HG02852 (cell line): Measurements from ENCODE around the gene RDX.
"Not testable (repeated sequence)": the region's sequence is repeated elsewhere in the genome, so short reads cannot be mapped to it uniquely, and the experiment has no call there.

Source experiments
- ATAC-seq: cut with Tn5 transposase; IDR thresholded peaks from one replicate; pipeline ENCODE4 v1.9.1; 2021; ENCODE audit warnings: mild to moderate bottlenecking, moderate library complexity; ENCODE audit not compliant: unreplicated experiment

RDX gene

DNA sequence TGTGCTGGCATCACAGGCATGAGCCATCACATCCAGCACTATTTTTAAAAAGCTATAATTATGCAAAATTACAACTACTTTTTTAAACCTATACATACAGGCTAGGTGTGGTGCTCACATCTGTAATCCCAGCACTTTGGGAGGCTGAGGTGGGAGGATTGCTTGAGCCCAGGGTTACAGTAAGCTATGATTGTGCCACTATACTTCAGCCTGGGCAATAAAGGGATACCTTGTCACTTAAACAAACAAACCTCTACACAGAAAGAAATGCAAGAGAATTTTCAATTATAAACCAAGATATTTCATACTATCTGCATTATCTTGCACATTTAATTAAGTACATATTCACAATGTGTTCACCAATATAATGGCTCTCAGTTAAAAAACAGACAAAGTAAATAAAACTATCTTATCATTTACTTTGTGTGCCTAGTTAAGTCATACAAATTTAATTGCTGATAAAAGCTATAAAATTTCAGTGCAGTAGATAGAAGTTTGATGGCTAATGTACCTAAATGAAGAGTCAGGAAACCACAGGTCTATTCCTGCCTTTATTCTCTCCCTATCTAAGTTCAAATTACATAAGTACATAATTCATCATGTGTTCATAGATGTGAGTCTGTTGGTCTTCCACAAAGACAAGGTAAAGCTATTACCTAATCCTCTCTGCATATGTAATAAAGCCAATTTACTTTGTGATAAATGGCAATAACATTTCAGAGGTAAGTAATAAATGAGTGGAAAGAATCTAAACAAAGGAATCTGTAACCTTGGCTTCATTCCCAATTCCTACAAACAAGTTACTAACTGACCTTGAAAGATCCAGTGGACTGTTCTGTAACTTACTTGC, 9.0 kb upstream of the RDX start:
- no peak for ATAC-seq

DNA sequence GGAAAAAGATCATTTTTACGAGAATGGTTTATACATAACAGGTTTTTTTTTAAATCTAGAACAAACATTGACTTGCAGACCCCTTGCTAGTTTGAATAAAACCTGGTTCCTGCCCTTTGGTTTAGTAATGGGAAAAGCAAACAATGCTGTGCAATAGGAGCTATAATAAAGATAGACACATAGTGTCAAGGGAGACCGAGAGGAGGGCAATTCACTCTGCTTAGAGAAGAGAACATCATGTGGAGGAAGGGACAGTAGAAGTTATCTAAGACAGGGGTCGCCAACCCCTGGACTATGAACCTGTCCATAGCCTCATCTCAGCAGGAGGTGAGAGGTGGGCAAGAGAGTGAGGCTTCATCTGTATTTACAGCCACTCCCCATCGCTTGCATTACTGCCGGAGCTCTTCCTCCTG, 7.0 kb upstream of the RDX start:
- ATAC-seq, result no peak

DNA sequence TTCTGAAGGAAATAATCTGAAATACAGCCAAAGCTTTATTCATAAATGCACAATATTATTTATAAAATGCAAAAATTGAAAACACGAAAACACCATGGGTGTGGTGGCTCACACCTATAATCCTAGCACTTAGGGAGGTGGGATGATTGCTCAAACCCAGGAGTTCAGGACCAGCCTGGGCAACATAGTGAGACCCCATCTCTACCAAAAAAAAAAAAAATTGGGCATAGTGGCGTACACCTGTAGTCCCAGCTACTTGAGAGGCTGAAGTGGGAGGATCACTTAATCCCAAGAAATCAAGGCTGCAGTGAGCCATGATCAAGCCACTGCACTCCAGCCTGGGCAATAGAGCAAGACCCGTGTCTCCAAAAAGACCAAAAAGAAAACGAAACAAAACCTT, 5.2 kb upstream of the RDX start:
- no peak for ATAC-seq

DNA sequence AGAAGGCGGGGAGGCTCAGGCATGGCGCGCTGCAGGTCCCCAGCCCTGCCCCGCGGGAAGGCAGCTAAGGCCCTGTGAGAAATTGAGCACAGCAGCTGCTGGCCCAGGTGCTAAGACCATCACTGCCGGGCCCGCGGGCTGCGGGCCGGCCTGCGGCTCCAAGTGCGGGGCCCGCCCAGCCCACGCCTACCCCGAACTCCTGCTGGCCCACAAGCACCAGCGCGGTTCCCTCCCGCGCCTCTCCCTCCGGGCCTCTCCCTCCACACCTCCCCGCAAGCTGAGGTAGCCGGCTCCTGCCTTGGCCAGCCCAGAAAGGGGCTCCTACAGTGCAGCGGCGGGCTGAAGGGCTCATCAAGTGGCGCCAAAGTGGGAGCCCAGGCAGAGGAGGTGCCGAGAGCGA, 4.6 kb upstream of the RDX start:
- ATAC-seq, result no peak

DNA sequence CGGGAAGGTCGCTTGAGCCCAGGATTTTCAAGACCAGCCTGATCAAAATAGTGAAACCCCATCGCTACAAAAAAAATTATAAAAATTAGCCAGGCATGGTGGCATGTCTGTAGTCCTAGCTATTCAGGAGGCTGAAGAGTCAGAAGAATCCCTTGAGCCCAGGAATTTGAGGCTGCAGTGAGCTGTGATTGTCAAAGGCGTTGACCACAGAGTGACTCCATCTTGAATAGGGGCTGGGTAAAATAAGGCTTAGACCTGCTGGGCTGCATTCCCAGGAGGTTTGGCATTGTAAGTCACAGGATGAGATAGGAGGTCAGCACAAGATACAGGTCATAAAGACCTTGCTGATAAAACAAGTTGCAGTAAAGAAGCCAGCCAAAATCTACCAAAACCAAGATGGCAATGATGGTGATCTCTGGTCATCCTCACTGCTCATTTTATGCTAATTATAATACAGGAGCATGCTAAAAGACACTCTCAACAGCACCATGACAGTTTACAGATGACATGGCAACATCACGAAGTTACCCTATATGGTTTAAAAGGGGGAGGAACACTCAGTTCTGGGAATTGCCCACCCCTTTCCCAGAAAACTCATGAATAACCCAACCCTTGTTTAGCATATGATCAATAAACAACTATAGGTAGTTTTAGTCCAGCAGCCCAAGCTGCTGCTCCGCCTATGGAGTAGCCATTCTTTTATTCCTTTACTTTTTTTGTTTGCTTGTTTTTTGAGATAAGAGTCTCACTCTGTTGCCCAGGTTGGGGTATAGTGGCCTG, 2.8 kb upstream of the RDX start:
- no peak for ATAC-seq

DNA sequence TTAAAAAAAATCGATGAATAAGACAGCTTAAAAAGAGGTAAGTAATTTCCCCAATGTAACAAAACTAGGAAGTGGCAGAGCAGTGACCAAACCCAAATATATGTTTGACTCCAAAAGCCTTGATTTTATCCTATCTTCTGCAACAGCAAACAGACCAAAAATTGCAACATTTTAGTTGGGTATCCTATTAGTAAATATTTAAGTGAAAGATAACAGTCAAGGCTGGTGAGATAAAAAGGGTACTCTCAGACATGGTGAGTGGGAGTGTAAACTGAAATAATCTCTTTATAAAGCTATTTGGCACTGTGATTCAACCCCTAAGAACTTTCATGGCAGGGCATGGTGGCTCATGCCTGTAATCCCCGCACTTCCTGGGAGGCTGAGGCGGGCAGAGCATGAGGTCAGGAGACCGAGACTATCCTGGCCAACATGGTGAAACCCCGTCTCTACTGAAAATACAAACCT, 1.9 kb upstream of the RDX start:
- ATAC-seq, result no peak

DNA sequence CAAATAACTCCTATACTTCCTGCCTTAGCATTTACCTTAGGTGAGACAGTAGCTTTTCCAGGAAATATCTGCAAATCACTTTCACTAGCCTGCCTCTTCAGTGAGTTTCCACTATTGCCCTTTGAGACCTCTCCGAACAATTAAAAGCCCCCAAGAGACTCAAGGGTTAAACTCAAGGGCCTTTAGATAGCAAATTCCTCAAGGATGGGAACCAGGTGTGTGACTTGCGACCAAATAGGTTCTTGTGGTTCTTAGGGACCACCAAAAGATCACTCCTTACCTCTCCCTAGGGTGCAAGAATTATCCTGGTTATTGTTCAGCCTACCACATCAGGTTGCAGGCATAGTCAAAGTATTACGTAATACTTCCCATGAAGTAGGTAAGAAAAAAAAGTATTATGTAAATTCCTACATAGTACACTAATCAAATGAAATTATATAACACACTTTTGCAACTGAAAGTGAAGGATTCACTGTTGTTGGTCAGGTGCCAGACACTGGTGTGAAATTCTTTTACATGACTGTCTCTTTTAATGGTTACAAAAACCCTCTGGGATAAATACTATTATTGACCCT, 1.4 kb upstream of the RDX start:
- no peak for ATAC-seq

DNA sequence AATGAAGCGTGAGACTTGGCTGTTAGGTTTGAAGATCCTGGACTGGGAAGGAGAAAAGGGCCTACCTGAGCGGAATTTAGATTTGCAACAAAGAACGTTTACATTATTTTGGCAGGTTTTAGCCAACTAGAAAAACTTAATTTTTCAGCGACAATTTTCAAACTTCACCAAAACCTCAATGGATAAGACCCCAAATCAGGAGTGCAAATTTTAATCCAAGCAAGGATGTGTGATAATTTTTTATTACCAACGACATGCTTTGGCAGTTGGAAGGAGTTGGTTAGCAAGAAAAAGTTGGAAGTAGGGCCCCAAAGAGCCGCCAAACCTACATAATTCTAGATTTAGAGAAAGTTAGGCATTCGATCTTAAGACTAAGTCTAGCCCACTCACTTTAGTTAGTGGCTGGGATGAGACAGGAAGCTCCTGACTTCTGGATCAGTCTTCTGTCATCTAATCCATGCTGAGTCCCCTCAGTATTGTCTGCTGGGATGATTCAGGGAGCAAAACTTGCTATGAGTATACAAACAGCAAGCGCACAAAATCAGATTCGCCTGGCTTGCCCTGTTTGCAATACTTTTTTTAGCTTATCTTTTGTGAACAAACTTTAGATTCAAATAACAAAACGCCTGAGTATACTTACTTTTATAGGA, 787 bp upstream of the RDX start:
- no peak for ATAC-seq

DNA sequence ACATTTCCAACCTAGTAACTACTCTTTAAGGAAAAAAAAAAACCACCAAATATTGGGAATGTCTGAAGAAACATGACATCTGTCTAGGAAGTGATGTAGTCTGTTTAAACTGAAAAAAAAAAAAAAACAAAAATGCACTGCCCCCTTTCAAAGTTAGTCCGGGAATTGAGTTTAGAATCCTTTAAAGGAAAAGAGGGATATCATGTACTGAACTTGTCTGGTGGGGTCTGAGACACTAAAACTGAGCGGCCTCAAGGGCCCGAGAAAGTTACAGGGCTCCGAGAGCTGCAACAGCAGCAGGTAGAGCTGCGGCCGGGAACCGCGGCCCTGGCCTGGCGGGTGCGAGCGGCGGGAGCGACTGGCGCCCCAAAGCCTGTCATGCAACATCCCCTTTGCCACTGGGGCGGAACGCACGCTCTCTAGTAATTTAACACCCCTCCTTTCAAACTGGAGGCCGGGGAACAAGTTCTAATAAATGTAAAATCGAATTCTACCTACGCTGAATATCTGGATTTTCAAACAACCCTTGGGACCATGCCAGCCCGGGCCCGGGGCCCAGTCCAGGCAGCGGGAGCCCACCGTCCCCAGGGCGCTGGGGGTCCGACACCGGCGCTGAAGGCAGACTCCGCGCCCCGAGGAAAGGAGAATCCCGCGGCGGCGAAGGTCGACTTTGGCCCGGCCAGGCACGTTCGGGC, 736 bp downstream of the RDX start:
- peak; percentile 65 for ATAC-seq

DNA sequence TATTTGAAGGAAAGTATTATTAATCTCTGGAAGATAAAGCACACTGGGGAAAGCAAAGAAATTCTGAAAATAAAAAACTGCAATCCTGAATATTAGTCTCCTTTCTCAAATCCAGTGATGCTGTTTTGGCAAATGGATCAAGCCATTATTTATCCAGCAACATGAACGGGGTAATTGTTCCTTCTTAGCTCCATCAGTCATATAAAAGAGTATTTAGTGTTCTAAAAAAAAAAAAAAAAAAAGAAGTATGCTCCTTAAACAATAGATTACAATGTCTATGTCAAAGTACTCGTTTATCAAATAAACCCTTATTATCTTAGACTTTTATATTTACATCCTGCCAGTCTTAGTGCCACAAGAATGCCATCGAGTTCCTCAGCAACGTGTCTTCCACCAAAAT, 1.3 kb downstream of the RDX start:
- ATAC-seq, result no peak

DNA sequence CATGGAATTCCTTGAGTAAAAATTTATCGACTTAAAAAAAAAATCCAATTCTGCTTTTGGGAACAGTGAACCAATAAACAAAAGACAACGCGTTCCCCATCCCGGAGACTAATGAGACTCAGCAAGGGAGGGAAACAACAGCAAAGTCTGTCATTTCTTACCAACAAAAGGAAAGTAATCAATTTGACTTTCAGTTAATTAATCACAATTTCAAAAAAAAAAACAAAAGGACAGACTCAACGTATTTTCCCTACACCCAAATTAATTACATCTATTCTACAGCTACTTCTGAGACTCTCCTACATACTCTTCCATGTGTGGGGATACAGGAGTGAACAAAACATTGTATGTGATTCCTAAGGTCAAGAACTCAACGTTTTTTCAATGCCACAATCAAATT, 1.9 kb downstream of the RDX start:
- ATAC-seq, result no peak

DNA sequence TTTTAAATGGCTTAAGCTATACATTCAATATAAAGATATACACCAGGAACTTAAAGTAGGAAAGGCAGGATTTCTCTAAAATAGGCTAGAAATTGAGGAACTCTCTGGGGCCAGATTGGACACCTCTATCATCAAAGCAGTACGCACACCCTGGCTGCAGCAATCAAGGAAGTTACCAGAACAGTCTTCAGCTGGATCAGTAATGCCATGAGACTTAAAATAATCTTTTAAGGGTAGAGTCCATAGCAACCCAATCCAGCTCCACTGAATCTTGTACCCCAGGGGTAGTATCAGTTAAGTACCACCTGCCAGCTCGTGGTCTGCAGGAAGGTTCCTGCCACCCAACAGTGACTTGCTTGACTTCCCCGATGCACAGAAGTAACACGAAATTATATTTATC, 3.0 kb downstream of the RDX start:
- ATAC-seq, result no peak

DNA sequence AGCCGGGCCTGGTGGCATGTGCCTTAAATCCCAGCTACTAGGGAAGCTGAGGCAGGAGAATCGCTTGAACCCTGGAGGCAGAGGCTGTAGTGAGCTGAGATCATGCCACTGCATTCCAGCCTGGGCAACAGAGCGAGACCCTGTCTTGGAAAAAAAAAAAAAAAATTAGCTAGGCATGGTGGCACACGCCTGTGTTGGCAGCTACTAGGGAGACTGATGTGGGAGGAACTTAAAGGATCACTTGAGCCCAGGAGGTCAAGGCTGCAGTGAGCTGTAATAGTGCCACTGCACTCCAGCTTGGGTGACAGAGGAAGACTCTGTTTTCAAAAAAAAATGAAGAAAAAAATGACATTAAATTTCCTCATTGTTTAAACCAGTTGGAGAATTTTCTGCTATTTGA, 4.3 kb downstream of the RDX start:
- not testable (repeated sequence) for ATAC-seq

DNA sequence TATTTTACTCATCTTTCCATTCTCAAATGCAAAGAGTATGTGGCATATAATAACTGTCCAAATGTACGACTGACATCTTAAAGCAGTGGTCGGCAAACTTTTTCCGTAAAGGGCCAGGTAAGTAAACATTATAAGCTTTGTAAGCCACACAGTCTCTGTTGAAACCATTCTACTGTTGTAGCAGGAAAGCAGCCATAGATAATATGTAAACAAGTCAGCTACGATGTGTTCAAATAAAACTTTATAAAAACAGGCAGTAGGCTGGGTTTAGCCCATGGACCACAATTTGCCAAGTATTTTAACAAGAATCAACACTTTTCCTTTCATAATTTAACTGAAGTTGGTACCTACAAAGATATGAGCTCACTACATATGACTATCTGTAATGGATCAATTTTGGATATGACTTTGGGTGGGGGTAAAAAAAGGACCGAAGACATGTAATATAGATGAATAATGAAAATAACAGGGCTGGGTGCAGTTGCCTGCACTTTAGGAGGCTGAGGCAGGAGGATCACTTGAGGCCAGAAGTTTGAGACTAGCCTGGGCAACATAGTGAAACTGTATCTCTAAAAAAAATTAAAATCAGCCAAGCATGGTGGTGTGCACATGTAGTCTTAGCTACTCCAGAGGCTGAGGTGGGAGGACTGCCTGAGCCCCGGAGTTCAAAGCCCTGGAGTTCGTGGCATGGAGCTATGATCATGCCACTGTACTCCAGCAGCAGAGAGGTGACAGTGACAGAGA, 5.7 kb downstream of the RDX start:
- ATAC-seq, result no peak

DNA sequence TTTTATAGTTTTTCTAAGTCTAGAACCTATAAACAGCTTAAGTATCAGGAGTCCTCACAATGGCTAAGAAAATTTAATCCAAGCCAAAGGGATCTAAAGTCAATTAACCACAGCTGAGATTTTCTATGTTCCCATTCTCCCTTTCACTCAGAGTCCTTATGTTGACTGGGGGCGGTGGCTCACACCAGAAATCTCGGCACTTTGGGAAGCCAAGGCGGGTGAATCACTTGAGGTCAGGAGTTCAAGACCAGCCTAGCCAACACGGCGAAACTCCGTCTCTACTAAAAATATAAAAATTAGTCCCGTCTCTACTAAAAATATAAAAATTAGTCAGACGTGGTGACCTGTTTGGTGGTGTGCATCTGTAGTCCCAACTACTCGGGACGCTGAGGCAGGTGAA, 6.9 kb downstream of the RDX start:
- no peak for ATAC-seq

DNA sequence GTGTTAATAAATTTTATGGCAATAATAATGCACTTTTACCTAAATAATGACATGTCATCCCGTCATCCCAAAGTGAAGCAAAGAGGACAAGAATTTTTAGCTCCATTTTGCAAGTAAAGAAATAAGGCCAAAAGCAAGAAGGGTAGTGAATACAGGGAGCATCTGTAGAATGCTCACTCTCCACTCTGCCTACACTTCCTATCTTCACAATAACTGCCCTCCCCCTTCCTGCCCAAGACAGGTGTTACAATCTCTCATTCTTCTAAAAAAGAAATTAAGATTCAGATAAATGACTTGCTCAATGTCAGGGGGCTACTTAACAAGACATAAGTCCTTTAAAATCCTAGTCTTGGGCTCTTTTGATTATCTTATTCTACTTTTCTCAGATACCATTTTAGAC, 8.9 kb downstream of the RDX start:
- ATAC-seq, result no peak

DNA sequence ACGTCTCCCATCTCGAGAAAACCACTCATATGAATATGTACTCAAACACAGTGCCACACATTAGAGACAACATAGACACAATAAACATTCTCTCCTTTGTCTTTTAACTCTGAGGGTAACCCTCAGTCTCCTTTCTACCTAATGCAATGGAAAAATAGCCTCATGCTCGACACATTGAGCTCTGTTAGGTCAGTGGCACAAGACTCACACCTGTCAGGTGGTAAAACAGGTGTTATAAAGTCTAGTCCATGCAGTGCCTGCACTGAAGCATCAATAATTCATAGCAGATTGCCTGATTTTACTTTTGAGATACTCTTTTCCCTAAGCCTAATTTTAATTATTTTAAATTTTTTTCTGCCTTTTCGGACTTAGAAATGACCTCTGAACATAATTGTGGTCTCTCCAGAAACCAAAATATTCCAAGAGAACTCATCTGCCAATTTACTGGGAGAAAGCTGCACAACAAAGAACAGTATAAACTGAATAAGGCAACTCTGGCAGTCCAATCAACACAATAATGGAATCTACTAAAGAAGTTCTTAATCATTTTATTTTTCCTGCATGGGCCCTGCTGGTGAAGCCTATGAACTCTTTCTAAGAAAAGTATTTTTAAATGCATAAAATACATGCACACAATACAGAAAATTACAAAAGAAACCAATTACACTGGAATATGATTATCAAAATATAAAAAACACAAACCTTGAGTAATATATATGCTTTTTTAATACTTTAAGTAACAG, 9.9 kb downstream of the RDX start:
- ATAC-seq, result no peak

DNA sequence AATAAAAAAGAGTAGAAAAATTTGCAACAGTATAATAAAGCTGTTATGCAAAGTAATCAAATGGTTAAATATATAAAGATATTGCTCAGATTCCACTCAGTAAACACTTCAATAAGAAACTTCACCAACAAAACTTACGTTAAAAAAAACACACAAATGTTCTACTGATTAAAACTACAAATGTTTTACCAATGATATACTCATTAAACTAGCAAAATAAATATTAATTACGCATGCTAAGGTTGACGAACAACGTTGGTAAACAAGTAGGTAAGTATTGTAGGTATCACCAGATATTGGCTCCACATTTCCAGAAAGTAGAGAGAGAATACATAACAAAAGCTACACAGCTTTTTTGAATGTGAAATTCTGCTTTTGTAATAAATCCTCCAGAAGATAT, 12.6 kb downstream of the RDX start:
- ATAC-seq, result no peak

DNA sequence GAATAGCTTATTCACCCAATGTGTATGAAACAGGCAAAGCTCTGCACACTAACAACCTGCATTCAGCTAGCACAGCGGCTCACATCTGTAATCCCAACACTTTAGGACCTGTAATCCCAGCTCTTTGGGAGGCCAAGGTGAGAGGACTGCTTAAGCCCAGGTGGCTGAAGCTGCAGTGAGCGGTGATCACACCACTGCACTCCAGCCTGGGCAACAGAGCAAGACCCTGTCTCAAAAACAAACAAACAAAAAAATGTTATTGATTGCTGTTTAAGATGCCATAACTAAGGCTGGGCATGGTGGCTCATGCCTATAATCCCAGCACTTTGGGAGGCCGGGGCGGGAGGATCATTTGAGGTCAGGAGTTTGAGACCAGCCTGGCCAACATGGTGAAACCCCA, 15.8 kb downstream of the RDX start:
- not testable (repeated sequence) for ATAC-seq
